HFF-Myc (cell line): ENCODE data around the gene ATP11B.

Source experiments
- DNase-seq: peaks from one replicate; pipeline ENCODE4 v3.0.0-alpha.2; 2011; ENCODE audit warnings: low read depth; ENCODE audit errors: extremely low read depth
- H3K4me3 ChIP-seq: replicated peaks from 2 replicates; pipeline ENCODE4 v1.5.1; 2011; ENCODE audit warnings: low read depth, mild to moderate bottlenecking, control low read depth, low read length
- TF ChIP-seq, protein P1 (sequence below): IDR thresholded peaks from 2 replicates; pipeline ENCODE4 v1.5.1; 2012; ENCODE audit warnings: mild to moderate bottlenecking, low read depth, low read length, control low read depth; ENCODE audit errors: missing control alignments

ATP11B gene

DNA sequence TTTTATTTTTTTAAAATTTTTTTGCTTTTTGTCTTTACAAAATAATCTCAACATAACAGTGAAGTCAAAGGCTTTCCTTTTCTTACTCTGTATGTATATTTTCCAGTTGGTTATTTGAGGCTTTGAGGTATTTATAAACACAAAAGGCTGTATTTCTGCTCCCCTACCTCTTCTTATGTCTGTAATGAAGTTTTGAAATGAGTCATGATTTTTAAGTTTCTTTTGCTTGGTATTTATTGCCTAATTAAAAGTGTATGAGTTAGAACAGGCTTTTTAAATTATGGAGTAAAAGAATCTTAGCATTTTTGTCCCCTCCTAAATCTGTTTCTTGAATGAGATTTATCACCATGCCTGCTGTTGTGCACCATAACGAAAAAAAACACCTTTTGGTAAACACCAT is 121.0 kb downstream of the ATP11B start:
- DNase-seq, result no peak
- H3K4me3 ChIP-seq, result no peak overlapping the region
- TF ChIP-seq, protein P1, sequence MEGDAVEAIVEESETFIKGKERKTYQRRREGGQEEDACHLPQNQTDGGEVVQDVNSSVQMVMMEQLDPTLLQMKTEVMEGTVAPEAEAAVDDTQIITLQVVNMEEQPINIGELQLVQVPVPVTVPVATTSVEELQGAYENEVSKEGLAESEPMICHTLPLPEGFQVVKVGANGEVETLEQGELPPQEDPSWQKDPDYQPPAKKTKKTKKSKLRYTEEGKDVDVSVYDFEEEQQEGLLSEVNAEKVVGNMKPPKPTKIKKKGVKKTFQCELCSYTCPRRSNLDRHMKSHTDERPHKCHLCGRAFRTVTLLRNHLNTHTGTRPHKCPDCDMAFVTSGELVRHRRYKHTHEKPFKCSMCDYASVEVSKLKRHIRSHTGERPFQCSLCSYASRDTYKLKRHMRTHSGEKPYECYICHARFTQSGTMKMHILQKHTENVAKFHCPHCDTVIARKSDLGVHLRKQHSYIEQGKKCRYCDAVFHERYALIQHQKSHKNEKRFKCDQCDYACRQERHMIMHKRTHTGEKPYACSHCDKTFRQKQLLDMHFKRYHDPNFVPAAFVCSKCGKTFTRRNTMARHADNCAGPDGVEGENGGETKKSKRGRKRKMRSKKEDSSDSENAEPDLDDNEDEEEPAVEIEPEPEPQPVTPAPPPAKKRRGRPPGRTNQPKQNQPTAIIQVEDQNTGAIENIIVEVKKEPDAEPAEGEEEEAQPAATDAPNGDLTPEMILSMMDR, result no peak

DNA sequence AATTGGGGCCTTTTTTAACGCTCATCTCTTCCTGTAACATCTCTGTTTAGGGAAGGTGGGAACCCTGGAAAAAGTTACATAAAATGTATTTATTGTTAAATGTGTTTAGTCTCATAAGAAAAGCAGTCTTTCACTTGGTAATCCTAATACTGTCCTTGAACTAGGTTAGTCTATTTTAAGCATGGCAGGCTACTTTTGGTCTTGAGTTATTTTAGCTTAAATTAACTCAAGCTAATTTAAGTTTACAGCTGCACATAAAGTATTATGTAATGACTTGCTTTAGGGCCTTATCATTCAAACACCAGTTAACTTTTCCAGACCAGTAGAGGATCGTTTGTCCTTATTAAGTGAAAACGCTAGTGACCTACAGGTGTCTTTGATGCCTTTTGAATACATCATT is 123.8 kb downstream of the ATP11B start:
- no peak overlapping the region for H3K4me3 ChIP-seq
- no peak for DNase-seq
- TF ChIP-seq, protein P1, result no peak

DNA sequence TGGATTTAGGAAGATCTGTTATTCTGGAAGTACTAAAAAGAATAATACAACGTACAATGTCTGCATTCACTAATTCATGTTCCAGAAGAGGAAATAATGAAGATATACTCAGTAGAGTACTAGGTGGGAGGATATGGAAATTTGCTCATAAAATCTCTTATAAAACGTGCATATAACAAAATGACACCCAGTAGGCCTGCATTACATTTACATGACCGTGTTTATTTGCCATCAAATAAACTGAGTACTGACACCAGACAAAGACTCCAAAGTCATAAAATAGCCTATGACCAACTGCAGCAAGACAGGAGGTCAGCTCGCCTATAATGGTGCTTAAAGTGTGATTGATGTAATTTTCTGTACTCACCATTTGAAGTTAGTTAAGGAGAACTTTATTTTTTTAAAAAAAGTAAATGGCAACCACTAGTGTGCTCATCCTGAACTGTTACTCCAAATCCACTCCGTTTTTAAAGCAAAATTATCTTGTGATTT is 126.6 kb downstream of the ATP11B start:
- no peak overlapping the region for H3K4me3 ChIP-seq
- DNase-seq, result no peak
- TF ChIP-seq, protein P1, result no peak

DNA sequence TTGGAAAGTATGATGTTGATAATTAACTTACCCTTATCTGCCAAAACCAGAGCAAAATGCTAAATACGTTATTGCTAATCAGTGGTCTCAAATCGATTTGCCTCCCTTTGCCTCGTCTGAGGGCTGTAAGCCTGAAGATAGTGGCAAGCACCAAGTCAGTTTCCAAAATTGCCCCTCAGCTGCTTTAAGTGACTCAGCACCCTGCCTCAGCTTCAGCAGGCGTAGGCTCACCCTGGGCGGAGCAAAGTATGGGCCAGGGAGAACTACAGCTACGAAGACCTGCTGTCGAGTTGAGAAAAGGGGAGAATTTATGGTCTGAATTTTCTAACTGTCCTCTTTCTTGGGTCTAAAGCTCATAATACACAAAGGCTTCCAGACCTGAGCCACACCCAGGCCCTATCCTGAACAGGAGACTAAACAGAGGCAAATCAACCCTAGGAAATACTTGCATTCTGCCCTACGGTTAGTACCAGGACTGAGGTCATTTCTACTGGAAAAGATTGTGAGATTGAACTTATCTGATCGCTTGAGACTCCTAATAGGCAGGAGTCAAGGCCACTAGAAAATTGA is 127.3 kb downstream of the ATP11B start:
- DNase-seq, result no peak
- TF ChIP-seq, protein P1, result no peak
- no peak overlapping the region for H3K4me3 ChIP-seq

DNA sequence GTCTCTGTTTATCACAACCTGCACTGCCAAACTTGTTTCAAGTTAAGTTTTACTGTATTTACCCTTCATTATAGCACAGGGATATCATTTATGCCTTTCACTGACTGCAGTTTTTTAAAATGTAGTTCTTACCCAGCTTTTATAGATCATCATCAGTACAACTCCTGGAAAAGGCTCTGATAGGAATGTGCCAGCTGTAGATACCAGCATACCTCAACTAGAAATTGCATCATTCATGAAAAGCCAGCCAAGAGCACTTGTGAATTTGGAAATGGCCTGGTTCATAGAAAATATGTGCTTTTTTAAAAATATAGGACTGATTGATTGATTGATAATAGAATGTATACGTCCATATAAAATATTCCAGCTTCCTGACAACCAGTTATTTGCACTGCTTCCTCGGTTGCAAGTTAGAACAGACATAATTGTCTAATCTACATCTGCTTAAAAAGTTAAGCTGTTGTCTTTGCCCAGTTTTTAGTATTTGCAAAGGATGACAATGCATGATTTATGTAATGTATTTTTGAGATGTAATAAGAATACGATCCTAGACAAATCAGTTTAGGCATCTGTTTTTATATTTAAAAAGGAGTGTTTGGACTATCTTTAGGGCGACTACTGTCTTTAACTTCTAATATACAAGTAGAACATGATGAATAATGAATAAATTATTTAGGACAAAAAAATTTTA is 128.5 kb downstream of the ATP11B start:
- H3K4me3 ChIP-seq, result no peak overlapping the region
- DNase-seq, result no peak

DNA sequence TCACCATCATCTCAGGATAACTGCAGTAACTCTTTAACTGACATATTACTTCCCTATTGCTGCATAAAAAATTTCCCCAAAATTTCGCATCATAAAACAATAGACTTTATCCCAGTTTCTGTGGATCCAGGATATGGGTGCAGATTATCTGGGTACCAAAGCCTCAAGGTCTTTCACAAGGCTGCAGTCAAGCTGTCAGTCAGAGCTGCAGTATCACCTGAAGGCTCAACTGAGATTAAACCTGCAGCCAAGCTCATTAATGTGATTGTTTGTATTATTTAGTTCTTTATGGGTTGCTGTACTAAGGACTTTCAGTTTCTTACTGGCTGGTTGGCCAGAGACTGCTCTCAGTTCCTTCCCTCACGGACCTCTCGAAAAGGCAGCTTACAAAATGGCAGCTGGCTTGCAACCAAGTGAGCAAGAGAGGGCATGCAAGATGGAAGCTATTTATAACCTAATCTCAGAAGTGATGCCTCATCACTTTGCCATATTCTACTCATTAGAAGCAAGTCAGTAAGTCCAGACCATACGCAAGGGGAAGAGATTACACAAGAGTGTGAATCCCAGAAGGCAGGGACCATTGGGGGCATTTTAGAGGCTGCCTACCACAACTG is 132.1 kb downstream of the ATP11B start:
- no peak overlapping the region for H3K4me3 ChIP-seq
- no peak for DNase-seq
- TF ChIP-seq, protein P1, result no peak

More for the DNA sequence above, 128.5 kb downstream of the ATP11B start:
- TF ChIP-seq, protein P1, result no peak
